ENCODE results near the gene MYH8. TPM values are rescaled to one million over a fixed set of nuclear protein-coding genes. Genes with fewer than 3 reads are reported as not detected.

MYH8 gene
- total and polyA plus RNA-seq, 9 of the 15 experiments (the other 6 are each of a cell fraction or from before 2014, with no cell fraction given), result 0.01 to 0.05 (median 0.03) TPM; not detected in 6

- ChIA-PET POLR2A (no interaction called here), CTCF (ENCODE audit: low intra/inter-chr PET ratio) (no interaction called here)
- ATAC-seq (no peak), FAIRE-seq (no peak), DNase-seq (ENCODE audit: extremely low read depth in 1 of 4, low spot score in 3 of 4) (no peak)
- WGBS (ENCODE audit: insufficient coverage, low coverage, missing lambda C conversion rate), result 0% methylated on average over 6 of the region's 6 CpGs
- Histone ChIP-seq H3K27me3 (ENCODE audit: control insufficient read depth in 2 of 2, insufficient read depth in 2 of 2, low read length in 2 of 2) (no peaks in the 10 kb centered on the region), H4K20me1 (replicated peaks; ENCODE audit: control insufficient read depth, insufficient read depth, low read length) (no peaks in the 10 kb centered on the region), H3K36me3 (ENCODE audit: control insufficient read depth, insufficient read depth, low read length) (no peaks in the 10 kb centered on the region), H3K9me1 (ENCODE audit: control insufficient read depth, insufficient read depth, low read length) (no peaks in the 10 kb centered on the region), H3K79me2 (ENCODE audit: control insufficient read depth, insufficient read depth, low read length) (no peaks in the 10 kb centered on the region), H3K4me2 (ENCODE audit: insufficient read depth, low read length) (no peak overlapping the region), H2AFZ (ENCODE audit: low read depth, low read length) (no peak overlapping the region), H3K9me3 (replicated peaks; ENCODE audit: control insufficient read depth, insufficient read depth, low read depth, low read length) (no peaks in the 10 kb centered on the region), H3K9ac (ENCODE audit: insufficient read depth in 1 of 2, low read depth in 2 of 2, low read length in 2 of 2) (no peak overlapping the region), H3K27ac (ENCODE audit: extremely low read depth, low read depth, low read length) (no peak overlapping the region), H3K4me1 (replicated peaks in 1 of 2; ENCODE audit: control insufficient read depth in 2 of 2, insufficient read depth in 2 of 2, low read length in 2 of 2) (no peaks in the 10 kb centered on the region; a peak in 1 of 5 replicates), H3K4me3 (no peak overlapping the region)
- intact Hi-C loops (cut with micrococcal nuclease), result no loop called here
- in situ Hi-C loops (cut with MboI), result no loop called here
- BruUV-seq (replicated peaks), result no TSS peak
- no peak for TF ChIP-seq ZNF717 (CRISPR knock-in tag; IDR thresholded peaks at IDR 0.05)
- no peak for TF ChIP-seq KLF13 (tag; IDR thresholded peaks at IDR 0.05; ENCODE audit: borderline replicate concordance, low read depth)
- no peak for TF ChIP-seq ZNF140 (CRISPR knock-in tag; IDR thresholded peaks at IDR 0.05)
- no peak for TF ChIP-seq SRSF9 (IDR thresholded peaks at IDR 0.05; ENCODE audit: borderline replicate concordance, low read depth, low read length)
- TF ChIP-seq PATZ1 (CRISPR knock-in tag; IDR thresholded peaks at IDR 0.05; ENCODE audit: borderline replicate concordance), result no peak
- TF ChIP-seq ZNF707 (CRISPR knock-in tag; conservative IDR thresholded peaks at IDR 0.05), result no peak
Measured at GRCh38 chr17:10385871-10386270, 35.9 kb downstream of the MYH8 start.

All from K562 (cell line).